CD4-positive, alpha-beta T cell treated with Interleukin-10 for 1 hour (primary cell): ENCODE data around the gene PRR23E.

ENCODE experiments used
- DNase-seq: peaks from one replicate; pipeline ENCODE4 v3.0.0-alpha.2; 2020

The PRR23E gene

DNA sequence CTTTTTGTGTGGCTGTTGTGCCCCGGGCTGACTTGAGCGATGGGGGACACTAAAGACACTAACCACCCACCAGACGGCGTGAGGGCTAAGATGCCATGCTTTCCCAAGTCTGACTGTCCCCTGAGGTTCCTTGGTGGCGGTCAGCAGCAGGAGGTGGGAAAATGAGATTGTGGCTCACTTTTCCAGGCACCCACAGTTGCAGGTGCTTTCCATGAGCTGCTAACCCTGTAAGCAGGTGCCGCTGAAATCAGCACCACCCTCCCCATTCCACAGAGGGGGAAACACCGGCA is 17.7 kb downstream of the PRR23E start:
- DNase-seq: no peak

DNA sequence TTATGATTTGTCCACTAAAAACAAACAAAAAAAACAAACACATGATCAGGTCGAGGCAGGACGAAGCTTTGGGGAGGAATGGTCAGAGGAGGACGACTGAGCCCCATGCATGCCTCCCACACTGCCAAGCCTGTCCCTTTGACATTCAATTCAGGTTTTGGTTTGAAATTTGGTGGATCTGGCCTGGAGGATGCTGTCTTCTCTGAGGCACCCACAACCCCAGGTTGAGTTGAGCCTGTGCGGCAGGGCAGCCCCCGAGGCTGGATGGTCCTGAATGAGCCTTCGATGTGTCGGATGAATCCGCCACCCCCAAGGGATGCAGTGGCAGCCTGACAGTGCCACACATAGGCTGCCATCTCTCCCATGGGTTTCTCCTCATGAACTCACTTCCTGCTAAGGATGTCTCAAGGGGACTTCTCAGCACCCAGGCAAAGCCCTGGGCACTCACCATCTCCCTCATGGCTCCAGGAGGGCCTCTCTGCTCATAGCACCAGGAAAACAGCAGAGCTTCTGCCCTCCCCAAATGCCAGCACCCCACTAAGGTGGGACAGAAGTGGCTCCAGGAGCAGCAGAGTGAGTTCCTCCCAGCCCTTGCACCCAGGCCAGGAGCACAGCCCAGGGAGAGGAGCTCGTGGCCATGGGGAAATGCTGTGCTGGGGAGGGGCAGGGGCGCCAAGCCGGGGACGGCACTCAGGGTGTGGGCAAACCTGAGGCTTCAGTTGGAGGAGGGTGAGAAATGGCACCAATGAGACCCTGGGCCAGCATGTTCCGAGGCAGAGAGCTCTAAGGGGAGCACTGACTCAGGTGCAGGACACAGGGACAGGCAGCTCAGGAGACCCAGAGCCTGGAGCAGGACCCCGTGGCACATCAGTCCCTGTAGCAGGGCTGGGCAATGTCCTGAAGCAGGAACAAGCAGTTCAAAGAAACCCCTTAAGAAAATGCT is 18.5 kb downstream of the PRR23E start:
- no peak for DNase-seq

DNA sequence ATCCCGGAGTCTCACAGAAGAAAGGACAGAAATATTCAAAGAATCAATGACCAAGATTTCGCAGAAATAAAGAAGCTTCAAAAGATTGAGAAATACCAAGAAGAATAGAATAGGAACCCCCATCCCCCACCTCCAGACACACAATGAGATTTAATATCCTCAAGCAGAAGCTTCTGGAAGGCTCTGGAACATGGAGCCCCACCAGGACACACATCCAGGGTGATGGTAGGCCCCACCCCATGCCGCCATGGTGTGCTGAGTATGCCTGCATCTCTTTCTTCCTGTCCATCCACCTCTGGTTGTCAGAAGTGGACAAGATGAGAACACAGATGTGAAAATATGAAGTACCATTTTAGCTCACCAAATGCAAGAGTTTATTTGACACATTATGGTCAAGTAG is 19.3 kb downstream of the PRR23E start:
- DNase-seq: no peak

DNA sequence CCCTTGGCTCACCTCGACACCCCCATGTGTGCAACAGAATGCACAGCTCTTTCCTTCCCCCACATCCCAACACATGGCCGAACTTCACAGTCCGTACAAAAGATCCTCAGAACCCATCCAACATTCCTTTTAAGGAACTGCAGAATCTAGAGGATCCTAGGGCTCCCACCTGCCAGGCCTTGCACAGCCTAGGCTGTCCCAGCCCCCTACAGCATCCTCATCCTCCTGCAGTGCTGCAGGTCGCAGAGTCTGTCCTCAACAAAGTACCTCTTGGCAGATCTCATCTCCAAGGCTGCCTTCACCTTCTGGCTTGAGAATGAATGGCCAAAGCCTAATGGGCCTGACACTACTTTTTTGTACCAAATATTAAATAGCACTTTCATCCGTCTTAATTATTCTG is 19.8 kb downstream of the PRR23E start:
- no peak for DNase-seq

DNA sequence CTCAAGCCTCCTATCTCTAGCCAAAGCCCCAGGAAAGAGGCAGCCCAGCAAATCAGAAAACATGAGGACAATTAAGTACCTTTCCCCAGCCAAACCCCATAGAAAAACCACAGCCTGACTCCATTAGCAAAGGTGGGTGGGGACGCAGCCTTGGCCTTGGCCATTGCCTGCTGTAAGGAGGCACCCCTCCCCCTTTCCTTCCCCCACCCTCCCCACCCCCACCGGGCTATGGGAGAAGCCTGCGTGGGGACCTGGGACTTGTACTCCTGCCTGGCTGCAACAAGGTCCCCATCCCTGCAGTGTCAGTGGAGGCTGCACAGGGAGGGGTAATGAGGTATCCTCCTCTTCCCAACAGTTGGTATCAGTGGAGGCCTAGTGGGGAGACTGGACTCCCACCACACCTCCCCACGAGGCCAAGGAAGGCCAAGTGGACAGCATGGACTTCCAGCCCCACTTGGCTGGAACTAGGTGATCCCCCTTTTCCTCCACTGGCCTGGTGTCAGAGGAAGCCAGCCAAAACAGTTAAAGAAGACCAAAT is 20.5 kb downstream of the PRR23E start:
- DNase-seq: no peak

DNA sequence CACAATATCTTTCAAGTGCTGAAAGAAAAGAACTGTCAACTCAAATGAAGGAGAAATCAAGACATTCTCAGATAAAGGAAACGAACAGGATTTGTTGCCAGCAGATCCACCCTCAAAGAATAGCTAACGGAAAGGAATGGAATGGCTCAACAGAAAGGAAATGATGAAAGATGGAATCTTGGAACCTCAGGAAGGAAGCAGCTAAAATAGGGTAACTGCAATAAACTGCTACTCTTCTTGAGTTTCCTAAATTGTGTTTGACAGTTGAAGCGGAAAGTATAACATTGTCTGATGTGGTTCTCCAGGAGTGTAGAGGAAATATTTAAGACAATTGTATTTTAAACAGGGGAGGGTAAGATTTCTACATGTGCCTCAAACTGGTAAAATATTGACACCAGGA is 22.0 kb downstream of the PRR23E start:
- no peak for DNase-seq

DNA sequence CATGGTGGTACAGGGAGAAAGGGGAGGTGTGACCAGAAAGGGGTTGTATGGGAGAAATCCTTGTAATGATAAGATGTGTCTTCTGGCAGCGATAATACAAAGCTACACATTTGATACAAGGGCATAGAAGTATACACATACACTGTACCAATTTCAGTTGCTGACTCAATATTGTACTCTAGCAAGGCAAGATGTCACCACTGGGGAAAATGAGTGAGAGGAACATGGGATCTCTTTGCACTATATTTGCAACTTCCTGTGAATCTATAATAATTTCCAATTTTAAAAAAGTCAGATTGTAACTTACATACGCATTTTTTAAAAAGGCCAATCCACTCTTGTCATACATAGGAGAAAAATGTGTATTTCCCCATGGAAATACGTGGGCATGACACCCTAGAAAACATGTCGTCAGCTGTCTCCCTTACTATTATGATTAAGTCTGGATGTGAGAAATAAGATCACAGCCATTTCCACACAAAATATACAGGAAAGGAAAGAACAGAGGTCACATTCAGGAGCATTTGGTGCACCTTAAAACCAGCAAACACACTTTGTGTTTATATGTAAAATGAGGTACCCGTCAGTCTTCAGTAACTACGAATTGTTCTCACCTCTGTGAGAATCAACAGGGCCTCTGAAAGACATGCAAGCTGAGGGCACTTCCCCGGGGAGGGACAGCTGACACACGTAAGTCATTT is 22.9 kb downstream of the PRR23E start:
- no peak for DNase-seq

DNA sequence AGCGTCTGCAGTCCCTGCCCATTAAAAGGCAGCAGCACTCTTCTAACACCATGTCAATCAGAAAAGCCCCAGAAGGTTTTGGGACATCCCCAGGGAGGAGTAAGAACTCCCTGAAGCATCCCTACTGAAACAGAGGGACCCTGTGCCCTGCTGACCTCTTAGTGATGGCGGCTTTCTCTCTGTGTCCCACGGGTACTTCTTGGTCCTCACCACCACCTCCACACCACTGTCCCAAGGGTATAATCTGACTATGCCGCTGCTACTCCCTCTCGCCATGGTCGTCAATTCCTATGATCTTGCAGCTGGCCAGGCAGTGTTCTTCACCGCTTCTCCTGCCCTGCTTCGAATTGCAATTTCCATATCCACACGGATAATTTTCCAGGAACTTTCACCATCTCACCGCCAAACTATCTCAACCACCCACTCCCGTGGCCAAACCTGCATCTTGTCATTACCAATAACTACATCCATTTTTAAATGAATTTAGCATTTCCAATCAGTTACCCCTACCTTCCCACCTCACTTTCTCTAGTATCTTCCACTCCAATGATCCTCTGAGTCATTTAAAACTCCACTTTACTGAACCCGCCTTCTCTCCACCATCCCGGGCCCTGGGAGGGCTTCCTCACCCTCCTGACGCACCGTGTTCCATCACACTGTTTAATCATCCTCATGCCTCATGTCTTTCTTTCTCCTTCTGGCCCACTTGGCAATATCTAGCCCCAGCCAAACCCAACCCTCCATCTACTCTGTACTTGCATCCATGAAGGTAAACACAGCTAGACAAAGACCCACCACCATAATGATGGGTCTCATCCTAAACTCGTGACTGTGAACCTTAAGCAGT is 23.7 kb downstream of the PRR23E start:
- DNase-seq: no peak

DNA sequence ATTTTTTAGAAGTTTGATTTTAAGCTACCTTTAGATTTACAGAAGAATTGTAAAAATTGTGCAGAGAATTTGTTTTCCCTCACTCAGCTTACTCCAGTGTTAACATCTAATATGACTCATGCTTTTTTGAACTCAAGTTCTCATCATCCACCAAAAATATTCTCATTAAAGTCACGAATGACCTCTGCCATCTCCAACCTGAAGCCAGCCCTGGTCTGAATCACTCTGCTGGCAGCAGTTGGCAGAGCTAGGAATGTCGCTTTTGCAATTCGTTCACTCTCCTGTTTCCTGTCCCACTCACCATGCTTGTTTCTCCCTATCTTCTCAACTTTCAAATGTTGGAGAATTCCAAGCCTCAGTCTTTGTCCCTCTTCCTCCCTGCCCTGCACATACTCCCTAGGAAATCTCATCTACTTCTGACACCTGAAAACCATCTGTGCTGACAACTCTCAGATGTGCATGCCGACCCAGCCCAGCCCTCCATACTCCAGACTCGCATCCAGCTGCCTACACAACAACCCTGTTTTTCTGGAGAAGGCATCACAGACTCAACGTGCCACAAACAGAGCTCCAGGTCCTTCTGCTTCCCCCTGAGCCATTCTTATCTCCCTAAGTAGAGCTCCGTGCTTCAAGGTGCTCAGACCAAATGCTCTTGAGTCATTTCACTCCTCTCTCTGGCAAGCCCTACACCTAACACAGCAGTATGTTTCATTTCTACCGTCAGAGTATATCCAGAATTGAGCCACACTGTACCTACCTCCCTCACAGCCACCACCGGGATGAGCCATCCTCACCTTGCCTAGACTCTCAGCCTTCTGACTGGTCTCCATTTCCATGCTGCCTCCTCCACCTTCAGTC is 24.9 kb downstream of the PRR23E start:
- no peak for DNase-seq

DNA sequence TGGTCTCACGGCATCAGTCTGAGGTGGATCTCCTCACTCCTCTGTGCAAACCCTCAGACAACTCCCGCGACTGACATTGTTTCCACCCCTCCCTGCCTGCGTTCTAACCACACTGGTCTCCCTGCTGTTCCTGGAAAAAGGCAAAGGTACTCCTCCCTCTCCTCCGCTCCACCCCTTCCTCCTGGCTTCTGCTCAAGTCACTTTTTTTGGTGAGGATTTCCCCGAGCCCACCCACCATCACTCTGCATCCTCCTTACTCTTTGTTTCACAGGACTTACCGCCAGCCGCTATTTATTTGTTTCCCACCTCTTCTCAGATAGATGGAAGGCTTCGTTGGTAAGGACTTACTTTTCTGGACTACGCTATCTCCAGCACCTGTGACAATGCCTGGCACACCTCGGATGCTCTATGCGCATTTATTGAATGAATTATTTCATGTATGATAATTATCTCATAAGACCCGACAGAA is 25.6 kb downstream of the PRR23E start:
- DNase-seq: no peak

DNA sequence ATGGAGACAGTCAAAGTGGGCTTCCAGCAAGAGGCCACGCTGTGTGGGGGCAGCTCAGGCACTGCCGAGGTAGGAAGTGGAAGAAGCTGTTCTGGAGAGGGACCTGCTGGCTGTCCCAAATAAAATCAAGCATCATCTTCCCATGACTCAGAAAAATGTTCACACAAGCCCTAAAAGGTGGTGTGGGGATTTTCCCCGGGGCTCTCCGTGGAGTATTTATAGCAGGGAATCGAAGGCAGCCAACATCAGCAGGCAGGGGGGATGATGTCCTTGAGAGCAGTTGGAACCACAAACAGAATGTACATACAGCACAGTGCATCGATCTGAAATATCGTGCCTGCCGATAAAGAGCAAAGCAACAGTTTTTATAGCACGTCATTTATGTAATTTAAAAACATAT is 27.6 kb downstream of the PRR23E start:
- DNase-seq: no peak

DNA sequence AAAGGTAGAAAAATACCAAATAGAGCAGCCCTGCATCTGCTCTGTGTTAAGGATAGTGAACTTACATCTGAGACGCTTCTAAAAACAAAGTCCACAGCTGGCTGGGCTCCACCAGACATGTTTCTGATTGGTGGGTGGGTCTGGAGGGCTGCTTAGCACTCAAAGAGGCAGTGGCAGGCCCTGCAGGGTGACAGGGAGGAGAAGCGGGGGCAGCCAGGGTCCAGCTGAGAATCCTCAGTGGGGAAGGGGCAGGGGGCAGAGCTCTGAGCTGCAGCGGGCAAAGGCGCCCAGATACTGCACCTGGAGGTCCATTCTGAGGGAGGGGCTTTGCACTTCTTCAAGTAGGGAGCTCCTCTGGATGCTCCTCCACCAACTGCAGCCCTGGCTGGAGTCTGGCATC is 28.1 kb downstream of the PRR23E start:
- DNase-seq: no peak

DNA sequence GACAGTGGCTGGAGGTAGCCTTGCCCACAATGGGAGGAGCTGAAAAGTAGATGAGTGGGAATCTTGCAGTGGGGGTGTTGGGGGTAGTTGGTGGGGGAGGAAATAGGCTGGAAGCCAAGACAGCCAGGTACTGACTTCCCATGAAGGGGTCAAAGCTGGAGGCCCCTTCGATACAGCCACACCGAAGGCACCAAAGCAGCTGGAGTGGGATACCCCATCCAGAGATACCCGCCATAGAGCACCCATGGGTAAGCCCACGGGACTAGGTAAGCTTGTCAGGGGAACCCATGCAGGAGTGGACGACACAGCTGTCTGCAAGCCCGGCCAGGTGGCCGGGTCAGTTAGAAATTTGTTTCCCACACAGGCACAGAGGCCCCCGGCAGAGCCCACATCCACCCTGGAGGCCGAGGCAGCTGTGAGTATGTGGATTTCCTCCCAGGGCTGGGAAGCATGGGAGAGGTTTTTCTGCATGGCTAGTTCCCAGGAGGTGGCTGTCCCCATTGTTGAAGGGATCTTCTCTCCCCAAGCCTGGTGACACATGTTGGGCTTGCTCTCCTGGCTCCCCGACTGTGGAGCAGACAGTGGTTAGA is 28.6 kb downstream of the PRR23E start:
- DNase-seq: no peak

DNA sequence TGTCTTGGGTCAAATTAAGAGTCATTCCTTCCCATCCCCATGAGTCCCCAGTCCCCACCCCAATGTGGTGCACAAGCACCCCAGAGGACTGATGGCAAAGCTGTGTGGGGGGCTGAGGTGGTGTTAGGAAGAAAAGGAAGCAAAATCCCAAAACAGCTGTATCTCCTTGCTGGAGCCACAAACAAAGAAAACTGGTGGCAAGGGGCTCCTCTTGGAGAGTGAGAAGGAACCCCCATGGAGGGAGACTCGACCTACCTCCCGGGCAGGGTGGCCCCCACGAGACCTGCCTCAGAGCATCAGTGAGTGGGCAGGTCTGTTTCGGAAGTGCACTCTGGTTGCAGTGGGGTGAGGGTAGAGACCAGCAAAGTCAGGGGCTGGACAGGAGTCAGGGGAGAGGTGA is 29.2 kb downstream of the PRR23E start:
- no peak for DNase-seq

DNA sequence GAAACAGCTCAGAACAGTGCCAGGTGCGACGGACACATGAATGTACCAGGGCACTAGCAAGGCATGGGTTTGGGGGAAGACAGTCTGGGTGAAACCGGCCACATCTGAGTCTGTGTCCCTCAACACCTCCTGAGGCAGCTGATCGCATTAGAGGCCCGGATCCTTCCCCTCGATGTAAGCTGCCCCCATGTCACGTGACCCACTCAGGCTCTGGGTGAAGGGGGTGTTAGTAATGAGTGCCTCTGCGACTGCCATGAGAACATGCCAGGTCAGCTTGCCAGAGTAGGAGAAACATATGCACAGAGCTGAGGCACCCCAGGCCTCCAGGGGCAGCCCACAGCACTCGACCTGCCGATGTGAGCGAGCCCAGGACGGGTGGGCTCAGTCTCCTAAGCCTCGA is 29.7 kb downstream of the PRR23E start:
- no peak for DNase-seq

DNA sequence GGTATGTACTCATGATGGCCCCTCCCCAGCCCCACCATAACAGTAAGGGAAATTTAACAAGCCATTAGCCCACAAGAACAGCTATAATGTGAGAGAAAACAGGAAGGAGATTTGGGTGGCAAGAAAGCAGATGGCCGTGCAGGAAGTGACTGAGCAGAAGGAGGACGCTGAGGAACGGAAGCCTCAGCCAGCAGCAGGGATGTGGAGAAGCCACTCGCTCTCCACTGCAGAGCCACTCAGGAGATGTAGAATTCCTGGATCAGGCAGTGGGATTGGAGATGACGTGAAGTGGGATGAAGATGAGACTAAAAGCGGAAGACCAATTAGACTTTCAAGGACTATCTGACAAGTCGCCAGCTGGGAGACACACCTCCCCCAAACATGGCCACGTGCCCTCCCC is 31.2 kb downstream of the PRR23E start:
- DNase-seq: no peak

DNA sequence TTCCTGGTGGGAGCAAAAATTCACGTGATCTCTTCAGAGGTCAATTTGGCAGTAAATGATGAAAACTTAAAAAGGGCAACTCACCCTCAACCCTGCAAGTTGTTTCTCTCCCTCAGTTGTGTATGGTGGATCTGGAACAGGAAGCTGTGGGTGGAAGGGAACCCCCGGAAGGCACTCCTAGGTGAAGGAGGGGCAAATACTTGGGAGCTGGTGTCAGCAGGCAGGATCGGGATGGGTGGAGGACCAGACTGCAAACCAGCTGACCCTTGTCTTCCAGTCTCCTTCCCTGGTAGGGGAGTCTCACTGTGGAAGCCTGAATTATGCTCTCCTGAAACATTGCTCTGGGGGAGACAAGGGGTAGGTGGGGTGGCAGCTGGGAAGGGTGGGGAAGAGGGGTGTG is 33.5 kb downstream of the PRR23E start:
- no peak for DNase-seq

DNA sequence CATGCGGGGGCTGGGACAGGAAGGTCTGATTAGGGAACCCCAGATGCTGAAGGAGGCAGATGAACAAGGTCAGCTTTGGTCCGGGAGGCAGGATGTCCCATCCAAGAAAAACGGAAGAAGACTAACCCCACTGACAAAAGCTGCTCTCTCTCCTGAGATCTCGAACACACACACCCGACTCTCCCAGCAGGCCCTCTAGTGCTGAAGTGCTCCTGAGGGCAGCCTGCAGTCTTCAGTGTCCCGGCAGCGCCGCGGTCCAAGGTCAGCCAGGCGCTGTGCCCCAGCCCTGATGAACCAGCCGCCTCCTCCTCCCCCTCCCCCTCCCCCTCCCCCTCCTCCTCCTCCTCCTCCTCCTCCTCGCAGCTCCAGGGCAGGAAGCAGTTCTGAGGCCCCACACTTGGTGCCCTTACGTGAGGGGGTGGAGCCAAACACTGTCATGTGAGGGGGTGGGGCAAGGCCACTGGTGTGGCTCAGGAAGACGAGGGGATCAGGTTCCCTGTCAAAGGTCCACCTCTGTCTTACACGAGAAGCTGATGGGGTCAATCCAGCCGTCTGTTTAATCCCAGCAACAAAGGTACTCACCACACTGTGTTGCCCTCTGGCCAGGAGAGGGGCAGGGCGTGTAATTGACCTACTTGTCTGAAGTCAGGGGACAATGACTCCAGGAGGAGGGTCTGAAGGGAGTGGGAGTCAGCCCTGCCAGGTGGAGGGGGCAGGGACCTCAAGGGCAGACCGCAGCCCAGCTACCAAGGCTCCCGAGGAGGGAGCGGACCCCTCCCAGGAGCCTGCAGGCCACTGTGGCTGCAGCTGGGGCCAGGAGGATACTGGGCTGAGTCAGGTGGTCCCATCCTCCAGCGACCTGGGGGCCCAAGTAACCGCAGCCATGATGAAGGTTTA is 34.3 kb downstream of the PRR23E start:
- DNase-seq: peak; percentile 14

DNA sequence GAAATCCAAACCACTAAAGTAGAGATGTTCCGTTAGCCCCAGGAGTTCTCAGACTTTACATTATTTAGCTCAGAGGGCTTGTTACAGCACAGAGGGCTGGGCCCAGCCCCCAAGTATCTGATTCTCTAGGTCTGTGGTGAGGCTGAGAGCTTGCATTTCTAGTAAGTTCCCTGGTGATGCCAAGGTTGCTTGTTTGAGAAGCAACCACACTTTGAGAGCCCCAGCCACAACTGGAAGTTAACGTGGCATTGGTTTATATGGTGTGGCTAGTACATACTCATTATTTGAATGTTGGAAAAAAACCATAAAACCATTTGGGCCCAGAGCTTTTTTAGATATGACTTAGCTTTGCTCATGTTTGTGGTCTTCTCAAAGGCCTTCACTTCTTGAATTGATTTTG is 35.9 kb downstream of the PRR23E start:
- no peak for DNase-seq

DNA sequence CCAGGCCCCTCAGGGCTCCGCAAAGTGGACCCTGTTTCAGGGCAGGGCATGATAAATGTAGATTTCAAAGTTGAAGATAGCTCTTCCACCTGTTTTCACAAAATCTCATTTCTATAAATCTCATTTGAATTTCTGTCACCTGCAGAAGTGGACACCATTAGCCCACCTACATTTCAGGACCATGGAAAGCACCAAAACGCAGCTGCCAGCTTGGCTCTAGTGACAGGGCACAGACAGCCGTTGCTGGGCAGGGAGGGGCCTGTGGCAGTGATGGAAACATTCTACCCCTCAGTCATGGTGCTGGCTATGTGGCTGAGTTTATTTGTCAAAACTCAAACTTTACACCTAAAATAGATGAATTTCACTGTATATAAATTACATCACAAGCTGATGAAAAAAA is 40.4 kb downstream of the PRR23E start:
- DNase-seq: no peak

DNA sequence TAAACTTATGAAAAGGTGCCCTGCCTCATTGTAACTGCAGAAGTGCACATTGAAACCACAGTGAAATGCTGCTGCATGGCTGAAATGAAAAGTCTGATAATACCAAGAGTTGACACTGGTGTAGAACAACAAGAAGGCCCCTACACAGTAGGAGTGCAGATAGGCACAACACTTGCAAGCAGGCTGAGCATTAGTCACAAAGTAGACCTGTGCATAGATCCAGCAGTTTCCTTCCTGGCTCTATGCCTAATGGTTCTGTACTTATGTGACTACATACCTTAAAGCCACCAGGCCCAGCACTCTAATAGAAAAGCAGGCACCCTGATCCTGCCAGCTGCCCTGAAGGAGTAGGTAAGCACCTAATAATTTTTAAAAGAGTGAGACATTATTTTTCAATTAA is 41.8 kb downstream of the PRR23E start:
- no peak for DNase-seq
